NCI-H2029 treated with DMSO at 0.1 percent for 48 hours (cell line): ENCODE measurements around the gene ZNF148.

Experiments used
- DNase-seq: peaks from one replicate; lab custom pipeline; 2025; lab: John Stamatoyannopoulos, UW

Gene ZNF148

DNA sequence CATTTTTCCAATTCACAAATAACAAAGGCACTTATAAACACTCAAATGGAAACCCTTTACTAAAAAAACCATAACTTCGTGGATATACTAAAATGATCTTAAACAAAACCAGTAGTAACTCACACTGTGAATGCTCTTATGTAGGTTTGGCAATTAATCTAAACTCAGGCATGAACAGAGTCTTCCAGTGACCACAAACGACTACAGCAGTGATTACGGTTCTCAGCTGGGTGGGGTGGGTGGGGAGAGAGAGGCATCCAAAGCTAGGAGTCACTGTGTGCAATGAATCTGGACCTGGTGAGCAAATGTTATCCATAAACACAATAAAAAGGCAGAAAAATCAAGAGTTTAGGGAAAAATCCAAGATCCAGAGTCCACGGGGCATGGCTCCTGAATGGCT, 183.9 kb downstream of the ZNF148 start:
- DNase-seq: no peak

DNA sequence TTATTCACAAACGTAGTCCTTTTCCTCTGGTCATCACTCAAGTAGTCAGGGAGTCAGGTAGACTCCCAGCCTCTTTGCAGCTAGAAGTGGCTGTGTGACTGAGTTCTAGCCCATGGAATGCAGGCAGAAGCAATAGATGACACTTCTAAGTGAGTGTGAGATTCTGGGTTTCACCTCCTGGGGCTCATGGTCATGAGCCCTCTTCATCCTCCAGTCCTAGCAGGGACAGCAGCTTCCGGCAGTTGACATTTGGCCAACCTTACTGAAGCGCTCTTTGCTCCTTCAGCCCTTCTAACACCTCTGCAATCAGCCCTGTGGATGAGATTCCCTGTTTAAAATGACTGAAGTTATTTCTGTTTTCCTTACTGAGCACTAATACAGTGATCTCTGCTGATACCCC, 184.3 kb downstream of the ZNF148 start:
- DNase-seq: no peak

- DNase-seq: no peak
These were observed 185.6 kb downstream of the ZNF148 start for GRCh38 chr3:125189378-125190165.

DNA sequence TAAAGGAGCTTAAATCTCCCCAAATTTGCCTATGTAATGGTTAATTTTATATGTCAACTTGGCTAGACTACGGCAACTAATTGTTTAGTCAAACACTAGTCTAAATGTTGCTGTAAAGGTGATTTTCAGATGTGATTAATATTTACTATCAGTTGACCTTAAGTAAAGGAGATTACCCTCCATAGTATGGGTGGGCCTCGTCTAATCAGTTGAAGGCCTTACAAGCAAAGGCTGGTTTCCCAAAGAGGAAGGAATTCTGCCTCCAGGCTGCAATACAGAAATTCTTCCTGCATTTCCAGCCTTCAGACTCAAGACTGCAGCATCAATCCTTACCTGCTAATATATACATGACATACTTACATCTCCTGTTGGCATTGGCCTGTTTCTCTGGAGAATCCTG, 186.2 kb downstream of the ZNF148 start:
- DNase-seq: no peak

- DNase-seq: no peak
These were observed 187.6 kb downstream of the ZNF148 start for GRCh38 chr3:125187599-125187910.

DNA sequence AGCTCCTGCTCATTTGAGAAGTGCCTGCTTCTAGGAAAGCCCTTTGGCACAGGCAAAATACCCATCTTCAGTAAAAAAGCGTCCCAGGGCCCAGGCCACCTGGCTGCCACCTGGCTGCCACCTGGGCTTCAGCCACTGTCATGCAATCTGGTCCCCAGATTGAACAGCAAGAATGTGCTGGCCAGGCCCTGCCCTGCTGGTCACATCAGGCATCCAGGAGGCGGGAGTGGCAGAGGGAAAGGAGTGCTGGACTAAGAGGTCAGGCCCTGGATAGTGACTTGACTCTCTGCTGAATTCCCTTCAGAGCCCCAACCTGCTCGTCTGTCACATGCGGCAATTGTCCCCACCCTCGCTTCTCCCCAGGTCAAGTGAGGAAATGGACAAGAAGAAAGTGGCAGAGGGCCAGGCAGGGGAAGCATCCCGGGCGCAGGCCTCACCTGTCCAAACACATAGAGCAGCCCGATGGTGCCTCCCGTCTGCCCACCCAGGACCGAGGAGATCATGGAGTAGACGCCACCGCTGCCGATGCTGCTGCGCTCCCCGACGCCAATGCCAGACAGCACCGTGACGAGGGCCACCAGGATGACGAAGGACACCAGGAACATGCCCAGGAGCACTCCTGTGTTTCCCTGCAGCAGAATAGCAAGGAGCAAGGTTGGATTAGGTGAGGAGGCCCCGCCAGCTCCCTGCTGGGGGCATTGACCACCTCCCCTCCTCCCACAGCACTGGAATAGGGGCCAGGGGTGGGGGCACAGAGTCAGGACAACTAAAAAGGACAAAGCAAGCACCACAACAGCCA, 188.1 kb downstream of the ZNF148 start:
- DNase-seq: no peak

DNA sequence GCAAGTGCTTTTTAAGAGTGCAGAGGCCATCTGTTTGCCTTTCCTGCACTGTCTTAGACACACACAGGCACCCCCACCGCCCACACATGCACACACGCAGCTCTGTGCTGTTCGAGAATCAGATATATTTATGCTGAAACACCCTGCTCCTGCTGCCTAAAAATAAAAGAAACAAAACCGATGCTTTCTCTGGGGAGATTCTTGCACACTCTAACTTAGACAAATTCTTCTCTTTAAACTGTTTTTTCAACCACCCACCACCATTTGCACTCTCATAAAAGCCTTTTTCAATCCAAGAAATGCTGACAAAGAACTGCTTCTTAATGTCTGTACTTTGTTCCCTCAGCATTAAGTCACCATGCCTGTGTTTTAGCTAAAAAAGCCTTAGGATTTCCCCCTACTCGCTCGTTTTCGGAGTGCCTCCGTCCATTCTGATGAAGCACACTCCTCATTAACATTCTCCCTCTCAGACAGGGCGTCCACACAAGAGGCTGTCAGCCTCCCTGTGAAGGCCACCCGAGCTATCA, 188.8 kb downstream of the ZNF148 start:
- DNase-seq: no peak

GRCh38 chr3:125185805-125186204, 189.3 kb downstream of the ZNF148 start:
- DNase-seq: no peak

DNA sequence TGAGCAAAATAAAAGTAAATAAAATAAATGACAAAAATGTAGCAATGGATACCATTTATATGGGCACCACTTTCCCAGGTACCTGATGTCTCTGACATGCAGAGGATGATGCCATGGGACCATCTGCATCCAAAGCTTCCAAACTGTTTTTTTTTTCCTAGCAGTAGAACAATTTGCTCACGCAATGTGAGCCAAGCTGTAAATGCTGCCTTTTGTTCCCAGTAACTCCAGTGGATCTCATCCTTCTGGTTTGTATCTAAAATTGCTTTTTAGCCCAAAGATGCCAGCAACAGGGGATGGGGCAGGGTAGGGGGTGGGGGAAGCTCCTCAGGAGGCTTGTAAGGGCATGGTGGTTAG, 195.3 kb downstream of the ZNF148 start:
- DNase-seq: no peak

DNA sequence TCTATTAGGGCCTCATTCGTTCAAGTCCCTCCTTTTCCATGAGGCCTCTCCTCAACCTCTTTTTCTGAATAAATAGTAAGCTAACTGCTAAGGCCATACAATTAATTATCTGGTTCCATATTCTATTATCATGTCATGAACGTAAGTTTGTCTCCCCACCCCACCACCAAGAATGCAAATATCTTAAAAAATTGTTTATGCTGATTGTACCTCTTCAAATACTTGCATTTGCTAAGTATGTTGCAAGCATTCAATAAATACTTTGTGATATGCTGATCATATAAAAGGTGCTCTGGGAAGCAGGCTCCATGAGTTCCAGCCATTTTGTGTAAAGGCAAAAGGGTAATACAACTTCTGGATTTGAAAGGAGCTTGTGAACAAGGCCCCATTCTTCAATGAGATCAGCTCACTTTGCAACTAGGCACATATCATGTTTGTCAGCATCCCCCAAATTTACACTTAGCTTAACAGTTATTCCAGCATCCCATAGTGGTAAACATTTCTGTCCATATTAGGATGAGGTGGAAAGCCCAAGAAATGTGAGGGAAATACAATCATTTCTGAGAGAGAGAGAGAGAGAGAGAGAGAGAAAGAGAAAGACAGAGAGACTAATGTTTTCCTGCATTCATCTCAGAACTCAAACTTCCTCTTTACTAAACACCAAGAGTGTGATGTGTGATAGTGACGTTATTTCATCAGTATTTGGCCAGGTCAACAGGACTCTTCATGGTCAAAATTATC, 195.8 kb downstream of the ZNF148 start:
- DNase-seq: no peak

DNA sequence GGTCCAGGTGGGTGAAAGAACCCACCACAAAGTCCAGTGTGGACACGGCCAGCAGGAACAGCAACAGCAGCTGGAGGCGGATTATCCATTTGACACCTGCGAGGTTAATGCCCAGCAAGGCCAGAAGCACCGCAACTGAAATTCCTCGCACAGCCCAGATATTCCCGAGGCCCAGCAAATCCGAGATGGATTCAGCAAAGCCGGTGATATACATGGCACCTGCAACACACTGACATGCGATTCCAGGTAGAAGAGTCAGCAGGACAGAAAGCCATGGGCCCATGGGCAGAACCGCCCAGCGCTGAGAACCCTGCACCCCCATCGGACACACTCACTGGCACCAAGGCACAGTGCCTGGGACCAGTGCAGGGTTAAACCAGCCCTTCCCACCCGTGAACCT, 197.4 kb downstream of the ZNF148 start:
- DNase-seq: no peak
